WTC11 (cell line): ENCODE measurements around the gene MRPS18A. TPM values are rescaled to one million over a fixed set of nuclear protein-coding genes. Genes with fewer than 3 reads are reported as not detected.

Experiments used
- ATAC-seq: fragments of 200-7000 bp; cut with Tn5 transposase; 2 replicates; pipeline ENCODE4 v1.10.0; 2021; ENCODE audit warnings: mild to moderate bottlenecking, moderate library complexity
- CTCF ChIA-PET: fragments of 300-600 bp; sonication (Branson Sonifier 250); formaldehyde crosslinking; loops from one replicate; lab custom pipeline; 2021; ENCODE audit warnings: antibody characterized with exemption; lab: Charles Lee
- POLR2A ChIA-PET: fragments of 350-600 bp; sonication (Branson Sonifier 250); formaldehyde crosslinking; loops from one replicate; lab custom pipeline; 2021; ENCODE audit warnings: antibody characterized with exemption; lab: Charles Lee
- DNase-seq: peaks from one replicate; pipeline ENCODE4 v3.0.0; 2021; ENCODE audit warnings: low spot score
- H3K27ac Mint-ChIP-seq: 2 replicates; pipeline ENCODE4 v1.8.0; 2021; ENCODE audit warnings: mixed read lengths
- H3K27me3 Mint-ChIP-seq: 2 replicates; pipeline ENCODE4 v1.8.0; 2021; ENCODE audit warnings: low read depth, mild to moderate bottlenecking, moderate library complexity, mixed read lengths
- H3K36me3 Mint-ChIP-seq: 2 replicates; pipeline ENCODE4 v1.8.0; 2021; ENCODE audit warnings: mixed read lengths
- H3K4me1 Mint-ChIP-seq: 2 replicates; pipeline ENCODE4 v1.8.0; 2022; ENCODE audit warnings: mixed read lengths
- H3K4me3 Mint-ChIP-seq: 2 replicates; pipeline ENCODE4 v1.8.0; 2021; ENCODE audit warnings: mild to moderate bottlenecking, moderate library complexity, mixed read lengths
- H3K9me3 Mint-ChIP-seq: 2 replicates; pipeline ENCODE4 v1.8.0; 2021; ENCODE audit warnings: mixed read lengths
- ATF3 ChIP-seq: sonication (generic); formaldehyde crosslinking; conservative IDR thresholded peaks from 2 replicates; pipeline ENCODE4 v1.8.1; 2022; ENCODE audit warnings: mild to moderate bottlenecking, missing genetic modification reagents
- E2F1 ChIP-seq: sonication (generic); formaldehyde crosslinking; IDR thresholded peaks from 2 replicates; pipeline ENCODE4 v1.8.0; 2022; ENCODE audit warnings: mild to moderate bottlenecking, missing genetic modification reagents
- E2F5 ChIP-seq: sonication (generic); formaldehyde crosslinking; IDR thresholded peaks from 2 replicates; pipeline ENCODE4 v1.8.1; 2022; ENCODE audit warnings: mild to moderate bottlenecking, moderate library complexity, missing genetic modification reagents
- ELF4 ChIP-seq: sonication (generic); formaldehyde crosslinking; IDR thresholded peaks from 2 replicates; pipeline ENCODE4 v1.8.1; 2022; ENCODE audit warnings: low read depth, mild to moderate bottlenecking, moderate library complexity, missing genetic modification reagents
- ERG ChIP-seq: fragments of 250-450 bp; sonication (Bioruptor Pico); IDR thresholded peaks from 2 replicates; pipeline ENCODE4 v1.8.0; 2021; ENCODE audit warnings: mild to moderate bottlenecking
- GABPB1 ChIP-seq: sonication (generic); formaldehyde crosslinking; IDR thresholded peaks from 2 replicates; pipeline ENCODE4 v1.8.1; 2023; ENCODE audit warnings: mild to moderate bottlenecking, missing genetic modification reagents
- HMGXB4 ChIP-seq: sonication (generic); formaldehyde crosslinking; IDR thresholded peaks from 2 replicates; pipeline ENCODE4 v1.8.1; 2023; ENCODE audit warnings: mild to moderate bottlenecking, moderate library complexity, missing genetic modification reagents
- IRF1 ChIP-seq: sonication (generic); formaldehyde crosslinking; IDR thresholded peaks from 2 replicates; pipeline ENCODE4 v1.8.0; 2023; ENCODE audit warnings: missing genetic modification reagents
- MXD4 ChIP-seq: fragments of 250-450 bp; sonication (Bioruptor Pico); IDR thresholded peaks from 2 replicates; pipeline ENCODE4 v1.8.0; 2021; ENCODE audit warnings: mild to moderate bottlenecking, moderate library complexity, borderline replicate concordance
- NR2C2 ChIP-seq: sonication (generic); formaldehyde crosslinking; IDR thresholded peaks from 2 replicates; pipeline ENCODE4 v1.8.0; 2022; ENCODE audit warnings: mild to moderate bottlenecking, missing genetic modification reagents
- PRDM15 ChIP-seq: sonication (generic); formaldehyde crosslinking; IDR thresholded peaks from 2 replicates; pipeline ENCODE4 v1.8.0; 2022; ENCODE audit warnings: missing genetic modification reagents
- TP53 ChIP-seq: sonication (generic); formaldehyde crosslinking; IDR thresholded peaks from 2 replicates; pipeline ENCODE4 v1.8.1; 2023; ENCODE audit warnings: mild to moderate bottlenecking, missing genetic modification reagents
- total RNA-seq: library from RNA; stranded (reverse); gene quantifications from 3 replicates; pipeline ENCODE4 v1.2.3, GENCODE V29; 2021
- TF ChIP-seq, protein P1 (sequence below): sonication (generic); formaldehyde crosslinking; conservative IDR thresholded peaks from 2 replicates; pipeline ENCODE4 v1.8.1; 2023; ENCODE audit warnings: mild to moderate bottlenecking, low read depth, missing genetic modification reagents, moderate library complexity

Gene MRPS18A
- total RNA-seq, 1 experiment from 2014 or later = 61.6 TPM

- CTCF ChIA-PET = interaction anchor here (0.9 to 1.1 kb wide), 2 partner anchors 8 to 193 kb away, joined by 3 to 4 read pairs; no protein-coding TSS in a partner anchor
- Mint-ChIP-seq H3K36me3 (no peaks in the 10 kb centered on the region; the same call in 1 of the 2 replicates), H3K4me1 (peaks cover 58% of the 10 kb centered on the region), H3K27me3 (no peaks in the 10 kb centered on the region; the same call in 1 of the 2 replicates), H3K4me3 (no peak overlapping the region), H3K27ac (no peak overlapping the region), H3K9me3 (no peaks in the 10 kb centered on the region)
- POLR2A ChIA-PET = no interaction called here
- ATAC-seq (no peak), DNase-seq (no peak)
- TF ChIP-seq NR2C2 (CRISPR knock-in tag) = no peak
- TF ChIP-seq HMGXB4 (CRISPR knock-in tag) = no peak
- TF ChIP-seq, protein P1, sequence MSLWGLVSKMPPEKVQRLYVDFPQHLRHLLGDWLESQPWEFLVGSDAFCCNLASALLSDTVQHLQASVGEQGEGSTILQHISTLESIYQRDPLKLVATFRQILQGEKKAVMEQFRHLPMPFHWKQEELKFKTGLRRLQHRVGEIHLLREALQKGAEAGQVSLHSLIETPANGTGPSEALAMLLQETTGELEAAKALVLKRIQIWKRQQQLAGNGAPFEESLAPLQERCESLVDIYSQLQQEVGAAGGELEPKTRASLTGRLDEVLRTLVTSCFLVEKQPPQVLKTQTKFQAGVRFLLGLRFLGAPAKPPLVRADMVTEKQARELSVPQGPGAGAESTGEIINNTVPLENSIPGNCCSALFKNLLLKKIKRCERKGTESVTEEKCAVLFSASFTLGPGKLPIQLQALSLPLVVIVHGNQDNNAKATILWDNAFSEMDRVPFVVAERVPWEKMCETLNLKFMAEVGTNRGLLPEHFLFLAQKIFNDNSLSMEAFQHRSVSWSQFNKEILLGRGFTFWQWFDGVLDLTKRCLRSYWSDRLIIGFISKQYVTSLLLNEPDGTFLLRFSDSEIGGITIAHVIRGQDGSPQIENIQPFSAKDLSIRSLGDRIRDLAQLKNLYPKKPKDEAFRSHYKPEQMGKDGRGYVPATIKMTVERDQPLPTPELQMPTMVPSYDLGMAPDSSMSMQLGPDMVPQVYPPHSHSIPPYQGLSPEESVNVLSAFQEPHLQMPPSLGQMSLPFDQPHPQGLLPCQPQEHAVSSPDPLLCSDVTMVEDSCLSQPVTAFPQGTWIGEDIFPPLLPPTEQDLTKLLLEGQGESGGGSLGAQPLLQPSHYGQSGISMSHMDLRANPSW (CRISPR knock-in tag) = no peak
- TF ChIP-seq E2F5 (CRISPR knock-in tag) = no peak
- TF ChIP-seq IRF1 (CRISPR knock-in tag) = no peak
- TF ChIP-seq ATF3 (CRISPR knock-in tag) = no peak
- no peak for TF ChIP-seq GABPB1 (CRISPR knock-in tag)
- no peak for TF ChIP-seq ERG (CRISPR knock-in tag)
- no peak for TF ChIP-seq PRDM15 (CRISPR knock-in tag)
- TF ChIP-seq ELF4 (CRISPR knock-in tag) = no peak
- no peak for TF ChIP-seq E2F1 (CRISPR knock-in tag)
- TF ChIP-seq TP53 = no peak
- no peak for TF ChIP-seq MXD4 (CRISPR knock-in tag)
Measured at GRCh38 chr6:43697421-43697820, 9.8 kb upstream of the MRPS18A start.
